ENCODE measurements around the gene BEST4. TPM values are rescaled to one million over a fixed set of nuclear protein-coding genes. Genes with fewer than 3 reads are reported as not detected.

Gene BEST4
- total RNA-seq, 1 donor from 2014 or later: not detected

DNA sequence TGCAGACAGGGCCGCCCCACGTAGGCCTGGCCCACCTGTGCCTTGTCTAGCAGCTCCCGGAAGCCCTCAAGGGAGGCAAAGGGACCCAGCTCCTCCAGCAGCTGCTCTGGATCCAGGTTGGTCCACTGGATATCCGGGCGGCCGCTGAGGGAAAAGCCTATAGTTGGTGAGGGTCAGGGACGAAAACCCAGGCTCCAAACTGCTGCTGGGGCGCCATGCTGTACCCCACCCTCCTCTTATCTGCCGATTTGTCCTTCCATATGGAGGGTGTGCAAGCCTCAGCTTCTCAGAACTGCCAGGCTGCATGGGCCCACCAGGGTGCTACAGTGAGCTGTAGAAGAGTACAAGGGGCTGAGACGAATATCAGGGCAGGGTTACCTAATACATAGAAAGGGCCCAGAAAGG lies 42.9 kb upstream of the BEST4 start:
- no peak for DNase-seq (ENCODE audit: low spot score in 2 of 2)
- Histone ChIP-seq H3K4me1 (no peaks in the 10 kb centered on the region), H3K9me3 (no peaks in the 10 kb centered on the region), H3K27me3 (no peaks in the 10 kb centered on the region), H3K27ac (no peak overlapping the region), H3K36me3 (no peaks in the 10 kb centered on the region), H3K4me3 (no peak overlapping the region)
- intact Hi-C loops (cut with DNase I): no loop called here
- TF ChIP-seq, protein P1, sequence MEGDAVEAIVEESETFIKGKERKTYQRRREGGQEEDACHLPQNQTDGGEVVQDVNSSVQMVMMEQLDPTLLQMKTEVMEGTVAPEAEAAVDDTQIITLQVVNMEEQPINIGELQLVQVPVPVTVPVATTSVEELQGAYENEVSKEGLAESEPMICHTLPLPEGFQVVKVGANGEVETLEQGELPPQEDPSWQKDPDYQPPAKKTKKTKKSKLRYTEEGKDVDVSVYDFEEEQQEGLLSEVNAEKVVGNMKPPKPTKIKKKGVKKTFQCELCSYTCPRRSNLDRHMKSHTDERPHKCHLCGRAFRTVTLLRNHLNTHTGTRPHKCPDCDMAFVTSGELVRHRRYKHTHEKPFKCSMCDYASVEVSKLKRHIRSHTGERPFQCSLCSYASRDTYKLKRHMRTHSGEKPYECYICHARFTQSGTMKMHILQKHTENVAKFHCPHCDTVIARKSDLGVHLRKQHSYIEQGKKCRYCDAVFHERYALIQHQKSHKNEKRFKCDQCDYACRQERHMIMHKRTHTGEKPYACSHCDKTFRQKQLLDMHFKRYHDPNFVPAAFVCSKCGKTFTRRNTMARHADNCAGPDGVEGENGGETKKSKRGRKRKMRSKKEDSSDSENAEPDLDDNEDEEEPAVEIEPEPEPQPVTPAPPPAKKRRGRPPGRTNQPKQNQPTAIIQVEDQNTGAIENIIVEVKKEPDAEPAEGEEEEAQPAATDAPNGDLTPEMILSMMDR (IDR thresholded peaks at IDR 0.05): no peak

DNA sequence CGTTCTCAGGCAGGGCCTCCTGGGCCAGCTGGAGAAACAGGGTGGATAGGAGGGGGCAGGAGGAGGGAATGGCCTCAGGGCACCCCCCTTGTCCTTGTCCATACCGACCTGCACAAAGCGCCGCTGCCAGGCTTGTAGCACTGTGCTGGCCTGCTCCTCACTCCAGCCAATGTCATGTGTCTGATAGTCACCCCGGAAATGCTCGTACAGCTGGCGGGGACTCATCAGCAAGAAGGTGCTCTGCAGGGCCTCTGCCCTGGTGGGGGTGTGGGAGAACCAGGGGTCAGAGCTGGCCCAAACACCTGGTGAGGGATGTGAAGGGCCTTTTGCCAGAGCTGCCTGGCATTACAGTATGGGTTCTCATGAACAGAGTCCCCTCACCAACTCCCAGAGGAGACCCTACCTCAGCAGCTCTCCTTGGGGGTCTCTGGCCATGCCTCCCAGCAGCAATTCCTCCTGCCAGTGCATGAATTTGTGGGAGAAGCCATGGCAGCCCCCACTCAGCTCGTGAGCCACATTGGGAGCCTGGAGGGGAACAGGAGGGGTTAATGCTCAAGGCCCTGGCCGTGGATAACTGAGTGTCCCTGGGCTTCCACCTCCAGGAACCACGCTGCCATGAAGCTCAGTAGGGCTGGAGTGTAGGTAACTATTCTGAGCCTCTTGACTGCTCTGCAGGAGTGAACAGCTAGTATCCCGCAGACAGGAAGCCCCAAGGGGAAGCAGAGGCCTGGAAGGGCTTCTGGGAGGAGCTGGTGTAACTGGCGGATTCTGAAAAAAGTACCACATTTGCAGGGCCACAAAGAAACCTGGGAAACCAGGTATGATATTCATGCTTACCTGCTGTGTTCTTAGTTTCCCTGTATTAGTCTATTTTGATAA lies 41.8 kb upstream of the BEST4 start:
- intact Hi-C loops (cut with DNase I): no loop called here
- TF ChIP-seq, protein P1 (IDR thresholded peaks at IDR 0.05): no peak
- no peak overlapping the region for H3K4me3 ChIP-seq
- no peaks in the 10 kb centered on the region for H3K9me3 ChIP-seq
- H3K27ac ChIP-seq: no peak overlapping the region
- no peaks in the 10 kb centered on the region for H3K36me3 ChIP-seq
- DNase-seq (ENCODE audit: low spot score in 2 of 2): no peak
- H3K27me3 ChIP-seq: no peaks in the 10 kb centered on the region
- H3K4me1 ChIP-seq: no peaks in the 10 kb centered on the region

DNA sequence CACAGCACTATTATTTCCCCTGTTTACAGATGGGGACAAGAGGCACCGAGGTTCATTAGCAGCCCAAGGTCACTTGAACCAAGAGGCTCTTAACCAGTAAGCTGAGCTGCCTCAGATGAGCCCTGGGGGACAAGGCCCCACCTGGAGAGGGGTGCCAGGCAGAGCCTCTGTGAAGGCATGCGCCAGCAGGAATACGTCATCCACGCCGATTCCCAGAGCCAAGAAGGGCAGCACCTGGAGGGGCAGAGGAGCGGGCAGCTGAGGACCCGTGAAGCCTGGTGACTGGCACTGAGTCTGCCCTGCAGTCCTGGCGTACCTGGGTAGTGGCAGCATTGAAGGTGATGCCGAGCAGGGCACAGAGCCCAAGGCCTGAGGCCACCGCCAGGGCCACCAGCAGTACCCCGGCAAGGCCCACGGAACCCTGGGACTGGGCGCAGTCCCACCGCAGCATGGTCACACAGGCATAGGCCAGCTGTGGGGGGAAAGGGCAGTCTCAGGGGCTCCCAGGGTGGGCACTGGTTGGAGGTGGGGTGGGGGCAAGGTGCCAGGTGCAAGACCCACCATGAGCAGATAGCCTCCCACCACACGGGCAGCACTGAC lies 41.0 kb upstream of the BEST4 start:
- DNase-seq (ENCODE audit: low spot score in 2 of 2): no peak
- no peaks in the 10 kb centered on the region for H3K9me3 ChIP-seq
- no peak overlapping the region for H3K27ac ChIP-seq
- H3K36me3 ChIP-seq: no peaks in the 10 kb centered on the region
- H3K4me3 ChIP-seq: no peak overlapping the region
- H3K27me3 ChIP-seq: no peaks in the 10 kb centered on the region
- intact Hi-C loops (cut with DNase I): no loop called here
- TF ChIP-seq, protein P1 (IDR thresholded peaks at IDR 0.05): no peak
- H3K4me1 ChIP-seq: no peaks in the 10 kb centered on the region

DNA sequence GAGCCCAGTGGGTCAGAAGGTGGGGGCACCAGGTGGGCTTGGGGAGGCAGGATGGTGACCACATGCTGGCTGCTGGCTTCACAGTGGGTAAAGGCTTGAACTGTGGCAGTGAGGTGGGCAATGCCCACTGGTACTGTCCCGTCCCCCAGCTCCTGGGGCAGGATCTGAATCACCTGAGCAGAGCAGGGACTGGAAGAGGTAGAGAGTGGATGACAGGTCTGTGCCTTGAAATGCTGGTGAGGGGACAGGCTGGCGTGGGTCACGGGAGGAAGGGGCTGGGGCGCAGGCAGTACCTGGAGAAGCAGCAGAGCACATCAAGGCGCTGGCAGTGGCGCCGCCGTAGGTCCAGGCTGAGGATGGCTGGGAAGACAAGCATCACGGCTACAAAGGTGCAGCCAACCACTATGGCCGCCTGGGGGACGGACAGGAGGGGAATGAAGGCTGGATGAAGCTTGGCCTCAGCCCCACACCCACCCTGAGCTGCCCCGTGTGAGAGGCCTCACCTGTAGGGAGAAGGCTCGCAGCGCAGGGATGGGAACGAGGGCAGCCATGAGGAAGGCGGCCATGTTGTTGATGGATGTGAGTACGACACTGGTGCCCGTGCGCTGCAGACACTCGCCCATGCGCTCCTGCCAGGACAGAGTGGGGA lies 40.2 kb upstream of the BEST4 start:
- H3K4me3 ChIP-seq: no peak overlapping the region
- intact Hi-C loops (cut with DNase I): no loop called here
- no peak for DNase-seq (ENCODE audit: low spot score in 2 of 2)
- no peaks in the 10 kb centered on the region for H3K27me3 ChIP-seq
- TF ChIP-seq, protein P1 (IDR thresholded peaks at IDR 0.05): no peak
- no peaks in the 10 kb centered on the region for H3K4me1 ChIP-seq
- no peaks in the 10 kb centered on the region for H3K9me3 ChIP-seq
- H3K36me3 ChIP-seq: no peaks in the 10 kb centered on the region
- H3K27ac ChIP-seq: no peak overlapping the region

DNA sequence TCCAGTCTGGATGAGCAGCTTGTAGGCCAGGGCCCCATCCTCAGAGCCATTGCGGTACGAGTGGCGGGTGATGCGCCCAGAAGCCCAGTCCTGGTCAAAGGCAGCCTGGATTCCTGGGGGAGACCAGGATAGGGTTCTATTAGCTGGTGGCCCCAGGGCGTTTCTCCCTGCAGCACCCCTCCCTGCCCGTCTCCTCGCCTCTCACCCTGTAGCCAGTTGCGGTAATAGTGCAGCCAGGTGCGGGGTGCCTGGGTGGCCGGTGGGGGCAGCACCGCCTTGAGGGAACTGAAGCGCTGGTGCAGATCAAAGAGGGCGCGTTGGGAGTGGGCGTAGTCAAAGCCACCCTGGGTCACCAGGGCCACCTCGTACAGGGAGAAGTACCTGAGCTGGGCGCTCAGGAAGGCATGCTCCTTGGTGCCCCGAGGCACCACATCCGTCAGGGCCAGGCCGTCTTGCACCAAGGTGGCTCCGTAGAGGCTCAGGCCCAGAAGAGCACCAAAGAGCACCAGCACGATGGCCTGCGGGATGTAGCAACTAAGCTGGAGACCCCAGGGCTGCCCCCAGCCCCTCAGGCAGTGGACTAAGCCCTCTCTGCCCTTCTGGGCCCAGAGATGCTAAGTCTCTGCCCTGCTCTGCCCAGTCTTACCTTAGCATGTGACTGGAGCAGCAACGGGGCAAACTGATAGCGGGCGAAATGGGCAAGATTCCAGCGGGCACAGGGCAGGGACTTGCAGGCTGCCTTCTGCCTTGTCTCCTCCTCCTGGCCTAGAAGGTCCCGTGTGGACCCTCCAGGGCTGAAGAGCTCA lies 39.4 kb upstream of the BEST4 start:
- intact Hi-C loops (cut with DNase I): no loop called here
- Histone ChIP-seq H3K4me3 (no peak overlapping the region), H3K9me3 (no peaks in the 10 kb centered on the region), H3K36me3 (no peaks in the 10 kb centered on the region), H3K27ac (no peak overlapping the region), H3K27me3 (no peaks in the 10 kb centered on the region), H3K4me1 (no peaks in the 10 kb centered on the region)
- TF ChIP-seq, protein P1 (IDR thresholded peaks at IDR 0.05): no peak
- DNase-seq (ENCODE audit: low spot score in 2 of 2): no peak
